C4-2B (cell line): ENCODE results near the gene IMMT.
"Not testable (repeated sequence)": the region's sequence is repeated elsewhere in the genome, so short reads cannot be mapped to it uniquely, and the experiment has no call there.

Source experiments
- H3K27ac ChIP-seq: fragments of 450-650 bp; 2 replicates; pipeline ENCODE4 v1.5.1; 2017
- CTCF ChIP-seq: fragments of 450-650 bp; conservative IDR thresholded peaks from 2 replicates; pipeline ENCODE4 v1.5.1; 2017; ENCODE audit warnings: mild to moderate bottlenecking
- ZFX ChIP-seq: fragments of 450-650 bp; IDR thresholded peaks from 2 replicates; pipeline ENCODE4 v1.6.1; 2017

The IMMT gene

GRCh38 chr2:86232373-86232784 is 37.1 kb upstream of the IMMT start:
- TF ChIP-seq ZFX (no peak), CTCF (no peak)
- no peak overlapping the region for H3K27ac ChIP-seq

GRCh38 chr2:86231680-86232372 is 36.6 kb upstream of the IMMT start:
- no peak overlapping the region for H3K27ac ChIP-seq
- TF ChIP-seq ZFX (no peak), CTCF (no peak)

GRCh38 chr2:86230961-86231360 is 35.7 kb upstream of the IMMT start:
- no peak overlapping the region for H3K27ac ChIP-seq
- no peak for TF ChIP-seq ZFX
- no peak for TF ChIP-seq CTCF

- TF ChIP-seq CTCF: no peak
- TF ChIP-seq ZFX: no peak
- H3K27ac ChIP-seq: no peak overlapping the region
Measured at GRCh38 chr2:86229221-86229620, 34.0 kb upstream of the IMMT start.

- not testable (repeated sequence) for H3K27ac ChIP-seq
Measured at GRCh38 chr2:86228574-86228973, 33.3 kb upstream of the IMMT start.

- H3K27ac ChIP-seq: no peak overlapping the region
- TF ChIP-seq CTCF (no peak), ZFX (no peak)
Measured at GRCh38 chr2:86227685-86228084, 32.4 kb upstream of the IMMT start.

GRCh38 chr2:86226636-86227520 is 31.6 kb upstream of the IMMT start:
- no peak for TF ChIP-seq CTCF
- TF ChIP-seq ZFX: no peak
- H3K27ac ChIP-seq: no peak overlapping the region
